SIG-M5 (cell line): ENCODE measurements around the gene SPATS1.

Source experiments
- DNase-seq: peaks from one replicate; lab custom pipeline; 2025; lab: John Stamatoyannopoulos, UW

SPATS1 gene, protein sequence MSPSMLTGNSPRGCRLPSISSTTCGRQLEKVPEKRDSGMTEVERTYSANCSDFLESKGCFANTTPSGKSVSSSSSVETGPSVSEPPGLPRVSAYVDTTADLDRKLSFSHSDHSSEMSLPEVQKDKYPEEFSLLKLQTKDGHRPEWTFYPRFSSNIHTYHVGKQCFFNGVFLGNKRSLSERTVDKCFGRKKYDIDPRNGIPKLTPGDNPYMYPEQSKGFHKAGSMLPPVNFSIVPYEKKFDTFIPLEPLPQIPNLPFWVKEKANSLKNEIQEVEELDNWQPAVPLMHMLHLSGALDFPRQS

GRCh38 chr6:44342489-44342888, at the start of gene SPATS1:
Gene SPATS1 (plus strand): TSS chr6:44342650. CDS start chr6:44343096, 446 bp downstream.
- DNase-seq = no peak

DNA sequence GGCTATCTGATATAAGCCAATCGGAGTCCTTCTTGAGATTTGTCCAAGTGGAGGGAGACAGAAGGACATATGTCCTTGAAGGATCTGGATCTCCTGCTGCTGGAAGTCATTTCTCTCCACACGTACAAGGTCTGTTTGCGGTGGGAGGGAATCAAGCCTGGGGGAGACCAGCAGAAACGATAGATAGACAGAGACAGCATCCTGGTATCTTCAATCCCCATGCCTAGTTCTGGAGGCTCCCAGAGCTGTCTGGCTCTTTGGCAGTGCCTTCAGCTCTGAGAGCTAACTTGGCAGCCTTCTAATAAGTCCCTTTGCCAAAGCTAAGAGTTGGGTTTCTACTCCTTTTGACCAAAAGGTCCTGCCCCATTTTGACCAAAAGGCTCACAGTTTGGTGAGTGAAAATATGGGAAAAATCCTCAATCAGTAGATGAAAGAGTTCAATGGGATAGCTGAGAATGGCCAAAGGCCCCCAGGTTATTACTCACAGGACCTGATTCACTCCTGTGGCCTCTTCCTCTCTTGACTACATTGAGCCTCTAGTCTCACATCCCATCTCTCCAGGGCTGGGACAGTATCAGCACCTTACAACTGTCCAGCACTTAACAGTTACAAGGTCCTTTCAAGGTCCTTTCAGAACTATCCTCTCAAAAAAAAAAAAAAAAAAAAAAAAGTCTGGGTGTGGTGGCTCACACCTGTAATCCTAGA, 49.6 kb upstream of the SPATS1 start:
- DNase-seq = no peak

DNA sequence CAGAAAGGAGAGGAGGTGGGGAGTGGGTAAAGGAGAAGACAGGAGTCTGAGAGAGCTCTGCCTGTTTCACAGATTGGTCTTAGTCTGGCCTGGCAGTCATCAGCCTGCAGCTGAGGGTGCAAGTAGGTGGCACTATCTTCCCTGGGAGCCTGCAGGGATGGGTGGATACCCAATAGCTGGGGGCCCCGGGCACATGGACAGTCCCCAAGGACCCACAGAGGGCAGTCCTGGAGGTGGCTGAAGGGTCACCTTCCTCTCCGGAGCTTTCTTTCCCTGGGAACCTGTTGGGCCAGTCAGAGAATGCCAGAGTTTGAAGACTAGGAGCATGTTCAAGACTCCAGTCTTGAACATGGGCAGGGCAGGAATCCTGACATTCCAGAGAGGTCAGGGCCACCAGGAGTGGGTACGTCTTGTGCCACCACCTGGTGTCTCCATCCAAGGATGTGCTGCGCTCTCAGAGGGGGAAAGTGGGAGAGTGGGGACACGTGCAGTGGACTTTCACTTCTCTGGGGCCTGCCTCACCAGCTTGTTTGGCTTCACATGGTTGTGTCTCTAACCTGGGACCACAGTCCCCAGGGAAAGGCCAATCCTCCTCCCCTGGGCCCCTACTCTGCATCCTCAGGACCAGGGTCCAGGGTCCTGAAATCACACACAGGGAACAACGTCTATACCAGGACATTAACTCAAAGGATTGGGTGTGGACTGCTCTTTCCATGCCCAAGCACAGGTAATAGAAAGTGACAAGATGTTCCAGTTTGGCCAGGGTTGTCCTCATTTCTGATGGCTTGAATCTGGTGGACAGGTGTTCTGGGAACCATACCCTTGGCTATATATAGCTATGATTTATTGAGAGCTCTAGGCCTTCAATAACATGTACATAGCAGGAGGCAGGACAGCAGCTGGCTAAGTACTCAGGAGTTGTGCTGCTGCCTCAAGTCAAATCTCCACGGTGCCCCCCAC, 47.3 kb upstream of the SPATS1 start:
- no peak for DNase-seq

DNA sequence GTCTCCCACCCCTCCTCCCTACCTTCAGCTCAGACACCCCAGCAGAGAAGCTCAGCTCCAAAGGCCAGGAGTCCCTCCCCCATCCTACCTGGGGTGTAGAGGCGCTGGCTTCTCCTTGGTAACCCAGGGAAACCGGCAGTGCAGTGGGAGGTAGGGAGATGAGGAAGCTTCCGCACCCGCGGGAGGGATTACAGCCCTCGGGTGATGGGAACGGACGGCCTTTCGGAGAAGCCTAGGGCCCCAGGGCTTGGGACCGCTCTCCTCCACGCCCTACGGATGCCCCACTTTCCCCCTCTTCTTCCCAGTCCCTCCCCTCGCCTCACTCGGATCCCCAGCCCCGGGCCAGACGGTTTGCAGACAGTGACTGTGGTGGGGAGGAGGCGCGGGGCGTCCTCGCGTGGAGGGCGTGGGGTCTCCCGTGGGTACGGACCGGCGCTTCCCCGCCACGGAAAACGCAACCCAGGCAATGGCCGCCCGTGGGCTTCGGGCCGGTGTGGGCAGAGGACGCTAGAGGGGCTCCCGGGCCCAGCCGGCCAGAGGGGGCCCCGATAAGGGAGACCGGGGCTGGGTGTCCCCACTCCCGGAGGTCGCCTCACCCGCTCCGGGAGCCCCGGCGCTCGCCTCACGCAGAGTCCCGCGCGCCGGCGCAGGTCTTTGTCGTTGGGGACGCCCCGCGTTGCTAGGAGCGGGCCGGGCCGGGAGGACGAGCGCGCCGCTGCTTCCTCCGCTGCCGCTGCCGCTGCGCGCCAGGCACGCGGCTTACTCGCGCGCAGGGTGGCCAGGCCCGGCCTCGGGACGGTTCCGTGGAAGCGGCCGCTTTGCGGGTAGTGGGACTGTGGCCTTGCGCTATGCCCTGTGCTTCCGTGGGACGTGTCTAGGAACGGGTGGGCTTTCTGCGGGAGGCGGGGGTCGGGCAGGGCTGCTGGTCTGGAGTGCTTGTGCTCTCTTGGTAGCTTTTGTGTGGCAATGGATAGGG, 45.1 kb upstream of the SPATS1 start:
- no peak for DNase-seq

DNA sequence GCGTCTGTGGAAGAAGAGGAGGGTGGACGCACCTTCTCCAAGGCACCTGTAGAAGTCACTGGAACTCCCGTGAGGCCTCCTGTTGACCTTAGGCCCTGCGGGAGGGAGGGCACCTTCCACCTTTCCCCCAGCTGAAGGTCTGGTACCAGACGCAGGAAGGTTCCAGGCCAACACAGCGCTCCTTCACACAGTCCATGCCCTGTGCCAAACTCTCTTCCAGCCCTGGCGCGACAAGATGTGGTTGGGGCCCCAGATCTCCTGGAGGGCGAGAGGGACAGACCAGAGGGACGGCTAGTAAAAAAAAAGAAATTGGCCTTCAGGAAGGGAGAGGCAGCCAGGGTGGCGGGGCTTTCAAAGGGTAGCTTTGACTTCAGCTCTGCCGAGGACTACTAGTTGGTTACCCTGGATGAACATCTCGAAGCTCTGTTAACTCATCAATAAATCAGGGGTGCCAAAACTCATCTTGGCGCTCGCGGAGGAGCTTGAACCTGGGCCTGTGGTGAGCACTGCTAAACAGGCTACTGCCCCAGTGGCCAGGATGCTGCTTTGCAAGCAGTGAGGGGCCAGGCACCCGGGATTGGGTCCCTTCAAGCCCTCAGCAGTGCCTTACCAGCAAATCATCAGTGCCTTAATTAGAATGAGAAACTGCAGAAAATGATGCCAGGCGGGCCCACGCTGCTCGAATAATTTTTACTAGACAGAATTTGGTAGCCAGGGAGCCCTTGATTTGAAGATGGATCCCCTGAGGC, 44.2 kb upstream of the SPATS1 start:
- DNase-seq = no peak

DNA sequence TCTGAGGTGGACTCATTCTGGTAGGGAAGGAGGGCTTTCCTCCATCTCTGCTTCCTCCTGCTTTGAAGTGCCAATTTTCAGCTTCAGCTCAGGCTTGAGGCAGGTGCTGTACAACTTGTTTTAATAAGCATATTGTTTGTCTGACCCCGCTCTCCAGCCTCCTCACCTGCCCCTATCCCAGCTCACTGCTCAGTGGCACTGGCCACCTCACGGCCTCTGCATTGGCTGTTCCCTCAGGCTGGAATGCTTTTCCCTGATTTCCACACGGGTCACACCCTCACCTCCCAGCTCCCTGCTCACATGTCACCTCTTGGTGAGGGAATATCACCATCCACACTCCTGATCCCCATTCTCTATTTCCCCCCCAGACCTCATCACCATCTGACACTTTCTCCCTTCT, 43.6 kb upstream of the SPATS1 start:
- no peak for DNase-seq

DNA sequence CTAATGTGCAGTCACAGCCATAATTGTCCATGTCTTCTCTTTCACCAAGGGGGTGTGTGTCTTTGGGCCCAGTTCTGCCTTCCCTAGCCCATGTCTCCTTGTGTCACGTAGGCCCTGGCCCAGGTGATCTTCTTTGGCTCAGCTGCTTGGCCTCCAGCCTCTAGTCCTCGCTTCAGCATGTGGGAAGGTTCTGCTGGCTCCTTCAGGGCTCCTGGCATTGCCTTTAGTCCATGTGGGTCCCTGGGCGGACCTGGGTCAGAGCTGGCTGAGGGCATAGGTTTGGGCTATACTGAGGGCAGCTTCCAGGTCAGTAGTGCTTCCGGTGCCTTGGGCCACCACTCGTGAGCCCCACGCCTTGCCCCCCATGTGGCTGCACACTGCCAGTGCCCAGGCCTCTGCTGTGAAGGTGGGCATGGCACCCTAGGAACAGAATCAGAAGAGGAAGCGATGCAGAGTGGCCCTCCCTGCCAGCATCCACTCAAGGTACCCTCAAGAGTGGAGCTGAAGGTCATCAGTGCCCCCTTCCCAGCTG, 42.1 kb upstream of the SPATS1 start:
- no peak for DNase-seq

GRCh38 chr6:44301106-44301505, 41.3 kb upstream of the SPATS1 start:
- no peak for DNase-seq

DNA sequence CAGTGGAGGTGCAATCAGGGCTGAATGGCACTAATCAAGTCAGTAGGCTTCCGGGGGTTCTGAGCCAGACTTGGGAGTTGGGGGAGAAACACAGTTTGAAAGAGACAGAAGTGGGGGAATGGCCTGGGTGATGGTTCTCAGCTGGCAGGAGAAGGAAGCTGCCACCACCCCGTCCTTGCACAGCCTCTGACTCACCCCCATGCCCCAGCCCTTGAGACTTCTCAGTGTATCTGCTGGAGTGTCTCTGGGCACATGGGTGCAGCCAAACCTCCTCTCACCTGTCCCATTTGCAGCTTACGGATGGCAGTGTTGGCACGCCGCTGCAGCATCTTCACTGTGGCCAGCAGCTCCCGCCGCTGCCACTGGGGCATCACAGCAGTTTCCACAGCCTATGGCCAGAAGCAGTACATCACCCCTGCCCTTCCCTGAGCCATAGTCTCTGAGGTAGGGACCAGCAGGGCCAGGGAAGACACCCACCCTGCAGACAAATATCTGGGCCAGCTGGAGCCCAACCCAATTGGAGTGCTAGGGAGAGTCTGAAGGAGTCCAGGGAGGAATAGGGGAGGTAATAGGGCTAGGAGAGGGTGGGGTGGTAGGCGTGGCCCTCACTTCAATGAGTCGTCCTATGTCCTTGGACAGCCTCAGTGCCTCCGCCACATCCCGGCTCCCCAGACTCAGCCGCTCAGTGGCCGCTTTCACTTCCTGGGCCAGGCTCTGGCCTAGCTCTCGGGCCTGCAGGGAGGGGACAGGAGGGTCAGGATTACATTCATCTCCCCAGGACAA, 40.5 kb upstream of the SPATS1 start:
- DNase-seq = no peak

DNA sequence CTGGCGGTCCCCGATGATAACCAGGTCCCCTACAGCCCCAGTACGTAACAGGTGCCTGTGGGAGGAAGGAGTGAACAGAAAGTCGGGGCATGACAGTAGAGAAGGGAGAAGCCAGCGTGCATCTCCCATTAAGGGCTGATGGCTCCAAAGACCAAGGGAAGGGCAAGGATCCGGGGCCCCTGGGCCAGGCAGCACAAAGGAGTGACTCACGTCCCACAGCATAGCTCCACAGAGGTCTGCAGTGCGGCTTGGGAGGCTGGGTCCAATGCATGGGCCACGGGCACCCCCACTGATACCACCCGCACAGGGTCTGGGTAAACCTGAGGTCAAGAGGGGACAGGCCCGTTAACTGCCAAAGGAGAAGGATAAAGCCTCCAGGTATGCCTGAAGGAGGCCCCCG, 39.6 kb upstream of the SPATS1 start:
- DNase-seq = no peak

- no peak for DNase-seq
These were observed 38.6 kb upstream of the SPATS1 start for GRCh38 chr6:44303842-44304241.

DNA sequence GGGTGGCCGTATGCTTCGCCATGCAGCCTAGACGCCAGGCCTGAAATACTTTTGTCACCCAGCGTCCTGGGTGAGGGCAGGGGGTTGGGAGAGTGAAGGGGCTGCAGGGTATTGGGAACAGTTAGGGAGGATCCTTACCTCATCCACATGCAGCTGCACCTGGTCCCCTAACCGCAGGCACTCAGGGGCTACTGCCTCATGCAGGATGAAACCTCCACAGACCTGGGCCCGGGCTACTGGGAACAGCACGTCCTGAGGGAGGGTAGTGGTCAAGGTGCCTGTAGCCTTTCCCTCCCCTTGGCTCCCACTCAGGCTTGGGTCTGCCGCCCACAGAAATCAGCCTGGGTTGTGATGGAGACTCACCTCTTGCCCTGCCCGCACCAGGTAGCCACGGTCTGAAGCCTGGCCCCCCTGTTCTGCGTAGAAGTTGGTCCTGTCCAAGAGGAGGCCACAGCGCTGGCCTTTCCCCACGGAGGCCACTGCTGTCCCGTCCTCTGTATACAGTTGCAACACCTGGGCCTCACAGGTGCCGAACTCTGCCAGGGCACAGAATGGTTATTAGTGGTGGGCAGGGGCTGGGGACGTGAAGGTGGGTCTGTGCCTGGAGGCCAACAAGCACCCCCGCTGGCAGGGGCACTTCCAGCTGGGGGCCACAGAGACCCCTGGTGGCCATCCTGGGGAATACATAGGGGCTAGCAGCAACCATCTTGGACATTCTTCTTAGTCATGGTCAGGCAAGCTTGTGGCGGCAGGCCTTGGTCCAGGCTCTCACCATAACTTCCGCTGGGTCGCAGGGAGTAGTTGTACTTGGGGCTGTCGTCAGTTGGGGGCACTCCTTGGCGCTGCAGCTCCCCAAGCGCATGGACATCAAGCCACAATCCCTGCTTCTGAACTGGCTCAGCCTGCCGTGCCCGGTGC, 37.9 kb upstream of the SPATS1 start:
- DNase-seq = no peak

GRCh38 chr6:44305200-44305725, 37.2 kb upstream of the SPATS1 start:
- DNase-seq = no peak

DNA sequence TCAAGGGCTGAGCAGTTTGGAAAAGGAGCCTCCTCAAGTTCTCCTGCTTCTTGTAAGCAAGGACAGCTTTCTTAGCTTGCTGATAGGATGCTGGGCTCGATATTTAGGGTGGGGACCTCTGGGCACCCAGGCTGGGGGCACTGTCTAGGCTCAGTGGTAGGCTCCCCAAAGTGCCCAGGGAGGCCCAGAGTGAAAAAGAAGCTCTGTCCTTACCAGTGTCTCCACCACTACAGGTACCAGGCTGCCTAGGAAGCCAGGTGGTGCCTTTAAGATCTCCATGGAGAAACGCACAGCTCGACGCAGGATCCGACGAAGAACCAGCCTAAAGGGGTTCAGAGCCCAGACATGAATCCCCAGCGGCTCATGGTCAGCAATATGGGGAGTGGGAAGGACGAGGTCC, 35.7 kb upstream of the SPATS1 start:
- DNase-seq = no peak

GRCh38 chr6:44307217-44307616, 35.2 kb upstream of the SPATS1 start:
- no peak for DNase-seq

- DNase-seq = no peak
These were observed 33.4 kb upstream of the SPATS1 start for GRCh38 chr6:44309092-44309491.

DNA sequence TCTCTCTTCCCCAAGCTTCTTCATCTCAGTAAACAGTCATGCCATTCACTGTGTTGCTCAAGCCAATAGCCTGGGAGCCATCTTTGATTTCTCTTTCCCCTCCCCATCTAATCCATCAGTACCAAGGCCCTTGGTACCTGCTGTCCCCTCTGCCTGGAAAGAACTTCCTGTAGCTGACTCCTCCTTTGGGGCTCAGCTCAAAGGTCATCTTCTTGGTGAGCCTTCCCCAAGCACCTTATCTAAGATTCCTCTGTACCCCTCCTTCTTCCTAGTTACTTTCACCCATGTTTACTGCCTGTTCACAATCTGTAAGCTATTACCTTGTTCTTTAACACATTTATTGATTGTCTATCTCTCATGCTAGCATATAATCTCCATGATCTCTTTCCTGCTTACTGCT, 32.8 kb upstream of the SPATS1 start:
- DNase-seq = no peak

DNA sequence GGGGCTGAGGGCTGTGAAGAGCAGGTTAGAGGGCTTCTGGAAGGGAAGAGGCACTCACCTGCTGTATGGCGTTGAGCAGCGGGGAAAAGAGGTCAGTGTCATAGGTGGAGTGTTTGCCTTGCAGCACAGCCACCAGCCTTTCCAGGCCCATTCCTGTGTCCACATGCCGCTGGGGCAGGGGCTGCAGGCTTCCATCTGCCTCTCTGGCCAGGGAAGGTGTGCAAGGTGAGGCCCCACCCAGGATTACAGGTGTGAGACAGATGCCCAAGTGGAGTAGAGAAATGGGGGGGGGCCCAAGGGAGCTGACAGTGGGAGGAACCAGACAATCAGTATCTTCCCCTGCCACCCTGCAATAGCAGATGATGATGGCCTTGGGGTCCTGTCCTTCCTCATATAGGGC, 32.2 kb upstream of the SPATS1 start:
- no peak for DNase-seq
